HEK293 (cell line): ENCODE data around the gene USHBP1.

Experiments used
- CTCF ChIP-seq: fragments of 450-650 bp; formaldehyde crosslinking; IDR thresholded peaks from 2 replicates; pipeline ENCODE4 v1.5.1; 2016; ENCODE audit warnings: missing biosample characterization, missing genetic modification characterization
- KLF17 ChIP-seq: fragments of 450-650 bp; formaldehyde crosslinking; IDR thresholded peaks from 2 replicates; pipeline ENCODE4 v1.5.1; 2016; ENCODE audit warnings: missing biosample characterization, missing genetic modification characterization
- RBAK ChIP-seq: fragments of 450-650 bp; formaldehyde crosslinking; IDR thresholded peaks from 2 replicates; pipeline ENCODE4 v1.5.1; 2016; ENCODE audit warnings: missing biosample characterization, missing genetic modification characterization
- SALL2 ChIP-seq: fragments of 450-650 bp; formaldehyde crosslinking; IDR thresholded peaks from 2 replicates; pipeline ENCODE4 v1.5.0; 2017; ENCODE audit warnings: missing biosample characterization, mild to moderate bottlenecking, missing genetic modification characterization, borderline replicate concordance
- ZBTB7A ChIP-seq: fragments of 450-650 bp; formaldehyde crosslinking; IDR thresholded peaks from 2 replicates; pipeline ENCODE4 v1.5.1; 2016; ENCODE audit warnings: low read depth, missing biosample characterization, missing genetic modification characterization
- ZNF341 ChIP-seq: fragments of 450-650 bp; formaldehyde crosslinking; IDR thresholded peaks from 2 replicates; pipeline ENCODE4; 2016; ENCODE audit warnings: low read depth, missing biosample characterization, missing genetic modification characterization
- ZNF792 ChIP-seq: fragments of 450-650 bp; formaldehyde crosslinking; IDR thresholded peaks from 2 replicates; pipeline ENCODE4 v1.5.1; 2016; ENCODE audit warnings: missing biosample characterization, missing genetic modification characterization

GRCh38 chr19:17227798-17228367, 36.7 kb downstream of the USHBP1 start:
- TF ChIP-seq ZBTB7A (tag by site-specific recombination), result no peak
- no peak for TF ChIP-seq ZNF792 (tag by site-specific recombination)
- no peak for TF ChIP-seq CTCF
- no peak for TF ChIP-seq SALL2 (tag by site-specific recombination)
- no peak for TF ChIP-seq RBAK (tag by site-specific recombination)
- no peak for TF ChIP-seq KLF17 (tag by site-specific recombination)
- TF ChIP-seq ZNF341 (tag by site-specific recombination), result no peak
